ENCODE measurements around the gene FCGR3A. TPM values are rescaled to one million over a fixed set of nuclear protein-coding genes. Genes with fewer than 3 reads are reported as not detected.
A peak's percentile ranks its signal among the peaks of the same experiment; 100 is the strongest.
"Not testable (repeated sequence)": the region's sequence is repeated elsewhere in the genome, so short reads cannot be mapped to it uniquely, and the experiment has no call there.

The FCGR3A gene
- total RNA-seq, 6 donors from 2014 or later, result 20.8 to 237 (median 82.8) TPM

- H3K4me1 ChIP-seq, H3K9me3 ChIP-seq, H3K27me3 ChIP-seq, DNase-seq, H3K36me3 ChIP-seq, H3K4me3 ChIP-seq: not testable (repeated sequence)
- H3K27ac ChIP-seq, result peak overlapping the region; percentile 58 to 83 (median 73)
- peak in 1 of 2 donors; percentile 29 for TF ChIP-seq POLR2AphosphoS5 (IDR thresholded peaks at IDR 0.05)
- ATAC-seq (ENCODE audit: low FRiP score in 2 of 2), result peak; percentile 68 to 79
- WGBS, 2 donors, result 62 to 80% methylated on average over 1 of the region's 1 CpG
Measured at GRCh38 chr1:161554815-161555417, 5.3 kb upstream of the FCGR3A start.

DNA sequence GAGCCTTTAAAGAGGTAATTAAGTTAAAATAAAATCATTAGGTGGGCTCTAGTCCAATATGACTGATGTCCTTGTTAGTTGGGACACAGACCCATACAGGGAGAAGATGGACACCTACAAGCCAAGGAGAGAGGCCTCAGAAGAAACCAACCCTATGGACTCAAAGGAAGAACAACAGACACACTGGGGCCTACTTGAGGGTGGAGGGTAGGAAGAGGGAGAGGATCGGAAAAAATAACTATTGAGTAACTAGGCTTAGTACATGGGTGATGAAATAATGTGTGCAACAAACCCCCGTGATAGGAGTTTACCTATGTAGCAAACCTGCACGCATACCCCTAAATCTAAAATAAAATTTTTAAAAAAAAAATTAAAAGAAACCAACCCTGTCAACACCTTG is 4.7 kb upstream of the FCGR3A start:
- WGBS, 2 donors, result 72 to 79% methylated on average over 3 of the region's 3 CpGs
- ATAC-seq (ENCODE audit: low FRiP score in 2 of 2), result peak in 1 of 2 donors; percentile 55
- H3K27me3 ChIP-seq, DNase-seq, H3K9me3 ChIP-seq, H3K36me3 ChIP-seq, H3K4me1 ChIP-seq, H3K4me3 ChIP-seq: not testable (repeated sequence)
- H3K27ac ChIP-seq, result peak overlapping the region; percentile 58 to 83 (median 73)

DNA sequence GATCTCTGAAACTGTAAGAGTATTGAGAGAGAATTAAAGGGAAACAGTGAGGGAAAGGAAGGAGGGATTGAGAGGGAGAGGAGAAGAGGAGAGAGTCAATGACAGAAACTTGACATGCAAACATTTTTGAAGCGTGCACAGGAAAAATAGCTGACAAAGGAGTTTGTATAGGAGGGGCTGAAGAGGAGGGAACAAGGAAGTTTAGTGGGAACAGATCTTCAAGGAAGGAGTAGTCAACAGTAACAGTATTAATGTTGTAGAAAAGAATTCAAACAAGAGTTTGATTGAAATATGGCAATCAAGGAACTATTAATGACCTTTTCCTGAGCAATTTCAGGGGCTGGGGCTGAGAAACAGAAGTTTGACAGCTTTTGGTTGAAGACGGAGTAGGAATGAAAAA is 4.0 kb upstream of the FCGR3A start:
- H3K9me3 ChIP-seq; DNase-seq; H3K4me3 ChIP-seq; H3K4me1 ChIP-seq; H3K36me3 ChIP-seq; H3K27me3 ChIP-seq; ATAC-seq (ENCODE audit: low FRiP score in 2 of 2): not testable (repeated sequence)
- peak overlapping the region in 2 of 4 donors; percentile 64 to 83 for H3K27ac ChIP-seq
- WGBS, 2 donors, result 64 to 79% methylated on average over 1 to 2 of the region's 2 CpGs

GRCh38 chr1:161550942-161551341 is 1.3 kb upstream of the FCGR3A start:
- 90 to 92% methylated on average over 5 of the region's 5 CpGs for WGBS, 2 donors
- peak in 1 of 4 donors; percentile 19 for TF ChIP-seq POLR2A (IDR thresholded peaks at IDR 0.05)
- DNase-seq; H3K36me3 ChIP-seq; ATAC-seq (ENCODE audit: low FRiP score in 2 of 2); H3K9me3 ChIP-seq; H3K4me3 ChIP-seq; H3K27me3 ChIP-seq; H3K4me1 ChIP-seq: not testable (repeated sequence)
- H3K27ac ChIP-seq, result peak overlapping the region in 2 of 4 donors; percentile 66 to 75

DNA sequence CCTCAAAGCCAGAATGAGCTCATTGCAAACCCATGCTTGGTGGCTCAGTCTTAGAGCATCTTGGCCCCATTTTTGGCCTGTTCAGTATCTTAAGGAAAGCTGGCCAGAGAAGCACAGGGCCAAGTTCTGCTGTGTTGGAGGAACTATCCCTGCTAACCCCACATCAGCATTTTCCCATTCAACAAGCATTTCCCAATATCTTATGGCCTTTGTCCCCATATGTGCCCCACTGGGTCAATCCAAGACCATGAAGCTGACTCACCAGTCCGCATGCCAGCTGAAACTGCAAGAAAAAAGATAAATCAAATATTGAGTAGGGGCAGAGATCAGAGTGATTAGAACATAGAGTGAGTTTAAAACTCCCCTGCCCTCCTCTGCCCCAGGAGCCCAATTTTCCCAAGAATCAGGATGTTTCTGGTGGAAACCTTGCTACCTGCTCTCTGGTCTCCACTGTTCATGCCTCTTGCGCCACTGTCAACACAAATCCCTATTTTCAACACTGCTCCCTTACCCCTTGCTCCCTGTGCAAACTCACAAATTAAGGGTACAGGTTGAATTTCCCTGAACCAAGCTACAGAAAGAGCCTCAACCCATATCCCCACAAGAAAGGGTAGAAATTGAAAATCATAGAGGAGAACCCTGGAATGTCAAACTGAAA is 740 bp downstream of the FCGR3A start:
- not testable (repeated sequence) for H3K9me3 ChIP-seq, H3K27me3 ChIP-seq, H3K36me3 ChIP-seq, H3K4me1 ChIP-seq, DNase-seq
- Histone ChIP-seq H3K4me3 (peak overlapping the region in 1 of 4 donors; percentile 21), H3K27ac (peak overlapping the region in 3 of 4 donors; percentile 48 to 75 (median 66))
- peak in 1 of 2 donors; percentile 79 for ATAC-seq (ENCODE audit: low FRiP score in 2 of 2)
- 67 to 100% methylated on average over 1 of the region's 2 CpGs for WGBS, 2 donors

- not testable (repeated sequence) for H3K4me1 ChIP-seq, H3K36me3 ChIP-seq, H3K9me3 ChIP-seq, H3K27me3 ChIP-seq, DNase-seq
- peak in 1 of 2 donors; percentile 5 for ATAC-seq (ENCODE audit: low FRiP score in 2 of 2)
- 90 to 99% methylated on average over 4 to 8 of the region's 8 CpGs for WGBS, 2 donors
- Histone ChIP-seq H3K27ac (peak overlapping the region in 2 of 4 donors; percentile 31 to 46), H3K4me3 (peak overlapping the region in 2 of 4 donors; percentile 3 to 21)
Measured at GRCh38 chr1:161547995-161548741, 1.4 kb downstream of the FCGR3A start.

DNA sequence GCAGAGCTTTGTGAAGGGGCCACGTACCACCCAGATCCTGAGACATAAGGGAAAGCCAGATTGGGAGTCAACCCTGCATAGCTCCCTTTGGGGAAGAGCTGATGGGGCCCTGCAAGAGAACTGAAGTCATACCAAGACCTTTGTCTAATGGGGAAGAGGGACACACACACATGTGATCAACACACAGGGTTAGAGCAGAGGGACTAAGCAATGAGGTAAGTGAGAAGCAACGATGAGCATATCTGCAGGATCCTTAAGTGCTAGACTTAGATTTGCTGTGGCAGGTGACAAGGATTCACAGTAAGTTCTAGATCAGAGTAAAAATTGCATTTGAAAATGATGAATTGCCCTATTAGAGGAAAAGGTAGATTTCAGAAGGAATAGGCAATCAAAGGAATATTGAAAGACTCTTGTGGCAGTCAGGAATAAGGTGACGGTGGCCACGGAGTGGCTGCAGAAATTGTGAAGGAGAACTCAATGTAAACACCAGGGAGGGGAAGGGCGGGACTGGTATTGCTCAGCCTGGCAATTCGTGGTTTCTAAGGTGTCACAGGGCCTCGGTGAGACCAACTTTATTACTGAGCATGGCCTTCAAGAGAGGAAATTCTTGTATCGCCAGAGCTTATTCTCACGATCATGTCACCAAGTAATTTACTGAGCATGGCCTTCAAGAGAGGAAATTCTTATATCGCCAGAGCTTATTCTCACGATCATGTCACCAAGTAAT is 4.5 kb downstream of the FCGR3A start:
- peak in 1 of 2 donors; percentile 38 for DNase-seq
- not testable (repeated sequence) for H3K27me3 ChIP-seq; ATAC-seq (ENCODE audit: low FRiP score in 2 of 2); H3K4me1 ChIP-seq; H3K9me3 ChIP-seq; H3K36me3 ChIP-seq; H3K4me3 ChIP-seq
- 52 to 66% methylated on average over 10 to 11 of the region's 11 CpGs for WGBS, 2 donors
- peak overlapping the region in 1 of 4 donors; percentile 52 for H3K27ac ChIP-seq

DNA sequence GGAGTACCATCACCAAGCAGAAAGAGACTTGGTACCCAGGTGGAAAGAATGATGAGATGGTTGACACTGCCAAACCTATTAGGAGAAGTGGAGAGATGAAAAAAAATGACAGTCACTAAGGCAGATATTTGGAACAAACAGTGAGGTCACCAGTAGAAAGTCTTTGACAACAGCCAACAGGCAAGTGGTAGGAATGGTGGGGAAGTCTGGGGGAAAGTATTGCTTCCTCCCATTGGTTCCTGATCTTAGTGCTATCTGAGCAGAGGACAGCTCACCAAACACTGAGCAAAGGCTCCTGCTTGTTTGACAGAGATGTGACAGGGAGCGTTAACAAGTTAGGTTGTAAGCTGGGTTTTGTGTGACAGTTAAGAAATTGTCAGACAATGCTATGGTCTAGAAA is 6.5 kb downstream of the FCGR3A start:
- 79 to 94% methylated on average over 1 of the region's 1 CpG for WGBS, 2 donors
- not testable (repeated sequence) for ATAC-seq (ENCODE audit: low FRiP score in 2 of 2)

GRCh38 chr1:161542091-161542559 is 7.5 kb downstream of the FCGR3A start:
- H3K9me3 ChIP-seq; ATAC-seq (ENCODE audit: low FRiP score in 2 of 2); H3K4me3 ChIP-seq; H3K36me3 ChIP-seq; DNase-seq; H3K27me3 ChIP-seq: not testable (repeated sequence)
- H3K4me1 ChIP-seq, result peaks cover 0 to 14% (median 8%) of the 10 kb centered on the region in 4 donors
- peak overlapping the region in 1 of 4 donors; percentile 11 for H3K27ac ChIP-seq
- WGBS, 2 donors, result 63 to 69% methylated on average over 5 of the region's 5 CpGs

More for the DNA sequence above, 6.5 kb downstream of the FCGR3A start:
- not testable (repeated sequence) for H3K27ac ChIP-seq, H3K9me3 ChIP-seq, H3K4me3 ChIP-seq, H3K27me3 ChIP-seq, H3K36me3 ChIP-seq, DNase-seq
- H3K4me1 ChIP-seq, result peaks cover 0 to 14% (median 8%) of the 10 kb centered on the region in 4 donors

GRCh38 chr1:161540570-161540960 is 9.1 kb downstream of the FCGR3A start:
- H3K36me3 ChIP-seq, H3K27me3 ChIP-seq, H3K9me3 ChIP-seq: not testable (repeated sequence)
- Histone ChIP-seq H3K27ac (peak overlapping the region; percentile 52 to 54 (median 54)), H3K4me3 (peak overlapping the region in 3 of 4 donors; percentile 40 to 49 (median 41)), H3K4me1 (peaks cover 0 to 14% (median 8%) of the 10 kb centered on the region in 4 donors)
- ATAC-seq (ENCODE audit: low FRiP score in 2 of 2), result peak; percentile 46 to 60
- 39 to 56% methylated on average over 10 of the region's 10 CpGs for WGBS, 2 donors
- DNase-seq, result peak in 1 of 2 donors; percentile 46

All from upper lobe of left lung (tissue), 6 donors.